CD1c-positive myeloid dendritic cell (primary cell): ENCODE data around the gene ANKFY1.
"Not testable (repeated sequence)": the region's sequence is repeated elsewhere in the genome, so short reads cannot be mapped to it uniquely, and the experiment has no call there.

Experiments used
- DNase-seq: peaks from one replicate; pipeline ENCODE4 v3.0.0-alpha.2; 2016; ENCODE audit errors: extremely low spot score

ANKFY1 gene

GRCh38 chr17:4155980-4156620 lies 107.7 kb downstream of the ANKFY1 start:
- no peak for DNase-seq

- no peak for DNase-seq
These were observed 109.6 kb downstream of the ANKFY1 start for GRCh38 chr17:4154201-4154600.

GRCh38 chr17:4152471-4152870 lies 111.3 kb downstream of the ANKFY1 start:
- no peak for DNase-seq

- no peak for DNase-seq
These were observed 113.7 kb downstream of the ANKFY1 start for GRCh38 chr17:4150096-4150495.

GRCh38 chr17:4148611-4149308 lies 115.0 kb downstream of the ANKFY1 start:
- no peak for DNase-seq

- no peak for DNase-seq
These were observed 115.9 kb downstream of the ANKFY1 start for GRCh38 chr17:4147751-4148310.

GRCh38 chr17:4146641-4147040 lies 117.1 kb downstream of the ANKFY1 start:
- no peak for DNase-seq

GRCh38 chr17:4144422-4144747 lies 119.4 kb downstream of the ANKFY1 start:
- DNase-seq: no peak

GRCh38 chr17:4143563-4144421 lies 120.0 kb downstream of the ANKFY1 start:
- DNase-seq: peak; percentile 97

- DNase-seq: peak; percentile 45
These were observed 121.5 kb downstream of the ANKFY1 start for GRCh38 chr17:4142107-4142900.

GRCh38 chr17:4140125-4140524 lies 123.7 kb downstream of the ANKFY1 start:
- no peak for DNase-seq

- not testable (repeated sequence) for DNase-seq
These were observed 124.8 kb downstream of the ANKFY1 start for GRCh38 chr17:4138906-4139526.

GRCh38 chr17:4136373-4136772 lies 127.4 kb downstream of the ANKFY1 start:
- no peak for DNase-seq

- no peak for DNase-seq
These were observed 128.3 kb downstream of the ANKFY1 start for GRCh38 chr17:4135489-4135888.

GRCh38 chr17:4134721-4135120 lies 129.1 kb downstream of the ANKFY1 start:
- no peak for DNase-seq

GRCh38 chr17:4130715-4131114 lies 133.1 kb downstream of the ANKFY1 start:
- peak; percentile 94 for DNase-seq

GRCh38 chr17:4127555-4127954 lies 136.2 kb downstream of the ANKFY1 start:
- DNase-seq: no peak

- no peak for DNase-seq
These were observed 138.2 kb downstream of the ANKFY1 start for GRCh38 chr17:4125552-4125951.

GRCh38 chr17:4124999-4125398 lies 138.8 kb downstream of the ANKFY1 start:
- no peak for DNase-seq

- no peak for DNase-seq
These were observed 143.4 kb downstream of the ANKFY1 start for GRCh38 chr17:4120332-4120731.

GRCh38 chr17:4119299-4119698 lies 144.5 kb downstream of the ANKFY1 start:
- no peak for DNase-seq
